Sigmoid colon (tissue), 7 donors: ENCODE measurements around the gene GSE1. TPM values are rescaled to one million over a fixed set of nuclear protein-coding genes. Genes with fewer than 3 reads are reported as not detected.

Experiments used
- DNase-seq: peaks from one replicate; pipeline ENCODE4 v3.0.0-alpha.2; 2019
- H3K27ac ChIP-seq, 4 donors: fragments of 200-600 bp; sonication (generic); one replicate each; pipeline ENCODE4 v1.5.1; 2016 to 2019; ENCODE audit warnings: mild to moderate bottlenecking in 1 of 4
- H3K27me3 ChIP-seq, 3 donors: fragments of 200-600 bp; sonication (generic); one replicate each; pipeline ENCODE4 v1.5.1; 2019; ENCODE audit warnings: mild to moderate bottlenecking in 1 of 3
- H3K36me3 ChIP-seq, 4 donors: fragments of 200-600 bp; sonication (generic); one replicate each; pipeline ENCODE4 v1.5.1; 2016 to 2019
- H3K4me1 ChIP-seq, 4 donors: fragments of 200-600 bp; sonication (generic); one replicate each; pipeline ENCODE4 v1.5.1; 2017 to 2019
- H3K4me3 ChIP-seq, 4 donors: fragments of 200-600 bp; sonication (generic); one replicate each; pipeline ENCODE4 v1.5.1; 2017 to 2019; ENCODE audit warnings: mild to moderate bottlenecking in 2 of 4, moderate library complexity in 1 of 4
- H3K9me3 ChIP-seq, 4 donors: fragments of 200-600 bp in 3 of 4; sonication (generic) in 3 of 4; one replicate each; pipeline versions ENCODE4 v1.5.1 to v1.6.1; 2013 to 2019
- EP300 ChIP-seq, 4 donors: sonication (generic); formaldehyde crosslinking; IDR thresholded peaks; one replicate each; pipeline ENCODE4 v1.6.1; 2017; ENCODE audit warnings: antibody characterized with exemption in 4 of 4
- POLR2A ChIP-seq, 2 donors: fragments of 450-650 bp; IDR thresholded peaks; one replicate each; pipeline ENCODE4 v1.6.1; 2016; ENCODE audit warnings: antibody characterized with exemption in 2 of 2, mild to moderate bottlenecking in 2 of 2, moderate library complexity in 2 of 2
- POLR2AphosphoS5 ChIP-seq, 4 donors: sonication (generic); formaldehyde crosslinking; IDR thresholded peaks; one replicate each; pipeline ENCODE4 v1.6.1; 2017; ENCODE audit warnings: antibody characterized with exemption in 4 of 4
- WGBS, 2 donors: extraction: QIAGEN DNeasy Blood & Tissue Kit; methylation state at CpG; one replicate each; pipeline ENCODE4 v1.1.7; 2013; 5-methylcytosine and 5-hydroxymethylcytosine counted together
- intact Hi-C: fragments of 100-400 bp; cut with DNase I; formaldehyde crosslinking; loops from one replicate; pipeline ENCODE4 v1.15.1; 2023
- polyA plus RNA-seq, 3 donors: library from polyadenylated mRNA; stranded (reverse); fragments of 200-250 nt; gene quantifications; one replicate each; pipeline ENCODE4 v1.2.3, GENCODE V29; 2013
- total RNA-seq, 4 donors: library from RNA; depleted of rRNA; stranded (reverse); fragments of >200 nt; gene quantifications; one replicate each; pipeline ENCODE4 v1.1.0, GENCODE V29; 2016
- TF ChIP-seq, protein P1 (sequence below), 4 experiments: fragments of 450-650 bp in 3 of 4; fragments of 200-600 bp in 1 of 4; IDR thresholded peaks; one replicate each; pipeline ENCODE4 v1.5.1; 2016 to 2019; ENCODE audit warnings: antibody characterized with exemption in 4 of 4, mild to moderate bottlenecking in 3 of 4, moderate library complexity in 2 of 4
- donor health status: healthy with polysubstance abuse.
- donor health status: Bipolar disorder and iron deficiency.
- donor health status: healthy.

GSE1 gene
- total and polyA plus RNA-seq, 7 donors: 12.0 to 76.7 (median 42.5) TPM

- intact Hi-C loops: no loop called here
- 81 to 90% methylated on average over 10 of the region's 10 CpGs for WGBS, 2 donors
- no peaks in the 10 kb centered on the region for H3K9me3 ChIP-seq
- no peak for DNase-seq
- no peaks in the 10 kb centered on the region for H3K36me3 ChIP-seq
- H3K4me1 ChIP-seq: peaks cover 0 to 64% (median 57%) of the 10 kb centered on the region in 4 donors
- H3K27ac ChIP-seq: peak overlapping the region in 3 of 4 donors; percentile 82 to 85 (median 84)
- H3K4me3 ChIP-seq: no peak overlapping the region
- H3K27me3 ChIP-seq: no peaks in the 10 kb centered on the region
- TF ChIP-seq POLR2A (IDR thresholded peaks at IDR 0.05) (no peak), POLR2AphosphoS5 (IDR thresholded peaks at IDR 0.05) (no peak), EP300 (IDR thresholded peaks at IDR 0.05) (no peak)
- TF ChIP-seq, protein P1, sequence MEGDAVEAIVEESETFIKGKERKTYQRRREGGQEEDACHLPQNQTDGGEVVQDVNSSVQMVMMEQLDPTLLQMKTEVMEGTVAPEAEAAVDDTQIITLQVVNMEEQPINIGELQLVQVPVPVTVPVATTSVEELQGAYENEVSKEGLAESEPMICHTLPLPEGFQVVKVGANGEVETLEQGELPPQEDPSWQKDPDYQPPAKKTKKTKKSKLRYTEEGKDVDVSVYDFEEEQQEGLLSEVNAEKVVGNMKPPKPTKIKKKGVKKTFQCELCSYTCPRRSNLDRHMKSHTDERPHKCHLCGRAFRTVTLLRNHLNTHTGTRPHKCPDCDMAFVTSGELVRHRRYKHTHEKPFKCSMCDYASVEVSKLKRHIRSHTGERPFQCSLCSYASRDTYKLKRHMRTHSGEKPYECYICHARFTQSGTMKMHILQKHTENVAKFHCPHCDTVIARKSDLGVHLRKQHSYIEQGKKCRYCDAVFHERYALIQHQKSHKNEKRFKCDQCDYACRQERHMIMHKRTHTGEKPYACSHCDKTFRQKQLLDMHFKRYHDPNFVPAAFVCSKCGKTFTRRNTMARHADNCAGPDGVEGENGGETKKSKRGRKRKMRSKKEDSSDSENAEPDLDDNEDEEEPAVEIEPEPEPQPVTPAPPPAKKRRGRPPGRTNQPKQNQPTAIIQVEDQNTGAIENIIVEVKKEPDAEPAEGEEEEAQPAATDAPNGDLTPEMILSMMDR (IDR thresholded peaks at IDR 0.05): no peak
These were observed 11.9 kb upstream of the GSE1 start for GRCh38 chr16:85601272-85601639.

GRCh38 chr16:85601730-85602401 is 11.3 kb upstream of the GSE1 start:
- no peak overlapping the region for H3K4me3 ChIP-seq
- intact Hi-C loops: no loop called here
- H3K36me3 ChIP-seq: no peaks in the 10 kb centered on the region
- H3K27ac ChIP-seq: peak overlapping the region in 3 of 4 donors; percentile 82 to 85 (median 84)
- WGBS, 2 donors: 80 to 83% methylated on average over 30 of the region's 30 CpGs
- peaks cover 0 to 70% (median 63%) of the 10 kb centered on the region in 4 donors for H3K4me1 ChIP-seq
- H3K27me3 ChIP-seq: no peaks in the 10 kb centered on the region
- TF ChIP-seq POLR2A (IDR thresholded peaks at IDR 0.05) (no peak), EP300 (IDR thresholded peaks at IDR 0.05) (no peak), POLR2AphosphoS5 (IDR thresholded peaks at IDR 0.05) (no peak)
- TF ChIP-seq, protein P1 (IDR thresholded peaks at IDR 0.05): no peak
- peak; percentile 86 for DNase-seq
- H3K9me3 ChIP-seq: no peaks in the 10 kb centered on the region

- Histone ChIP-seq H3K9me3 (no peaks in the 10 kb centered on the region), H3K27me3 (no peaks in the 10 kb centered on the region), H3K4me1 (peaks cover 0 to 77% (median 71%) of the 10 kb centered on the region in 4 donors), H3K27ac (peak overlapping the region in 3 of 4 donors; percentile 82 to 85 (median 84)), H3K36me3 (no peaks in the 10 kb centered on the region), H3K4me3 (no peak overlapping the region)
- intact Hi-C loops: no loop called here
- no peak for TF ChIP-seq POLR2A (IDR thresholded peaks at IDR 0.05)
- no peak for TF ChIP-seq POLR2AphosphoS5 (IDR thresholded peaks at IDR 0.05)
- no peak for TF ChIP-seq EP300 (IDR thresholded peaks at IDR 0.05)
- TF ChIP-seq, protein P1 (IDR thresholded peaks at IDR 0.05): no peak
- DNase-seq: no peak
- WGBS, 2 donors: 71 to 78% methylated on average over 24 of the region's 24 CpGs
These were observed 10.5 kb upstream of the GSE1 start for GRCh38 chr16:85602402-85603202.

DNA sequence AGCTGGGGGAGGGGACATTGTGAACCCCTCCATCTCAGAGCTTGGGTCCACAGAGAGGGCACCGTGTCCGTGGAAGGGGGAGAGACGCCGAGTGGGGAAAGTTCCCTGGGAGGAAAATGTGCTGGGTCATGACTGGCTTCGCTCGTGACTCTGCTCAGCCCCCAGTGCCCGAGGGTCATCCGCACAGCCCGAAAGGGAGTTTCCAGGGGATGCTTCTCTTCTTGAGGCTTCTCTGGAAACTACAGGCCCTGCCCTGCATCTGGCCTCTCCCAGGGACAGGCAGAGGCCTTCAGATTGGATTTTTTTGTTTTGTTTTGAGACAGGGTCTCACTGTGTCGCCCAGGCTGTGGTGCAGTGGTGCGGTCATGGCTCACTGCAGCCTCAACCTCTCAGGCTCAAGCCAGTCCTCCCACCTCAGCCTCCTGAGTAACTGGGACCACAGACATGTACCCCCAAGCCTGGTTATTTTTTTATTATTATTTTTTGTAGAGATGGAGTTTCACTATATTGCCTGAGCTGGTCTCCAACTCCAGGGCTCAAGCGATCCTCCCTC is 9.8 kb upstream of the GSE1 start:
- Histone ChIP-seq H3K4me1 (peaks cover 0 to 84% (median 77%) of the 10 kb centered on the region in 4 donors), H3K27me3 (no peaks in the 10 kb centered on the region), H3K4me3 (no peak overlapping the region), H3K9me3 (no peaks in the 10 kb centered on the region), H3K27ac (peak overlapping the region in 3 of 4 donors; percentile 82 to 85 (median 84)), H3K36me3 (no peaks in the 10 kb centered on the region)
- intact Hi-C loops: no loop called here
- DNase-seq: no peak
- WGBS, 2 donors: 68 to 85% methylated on average over 12 of the region's 12 CpGs
- TF ChIP-seq, protein P1 (IDR thresholded peaks at IDR 0.05): no peak
- TF ChIP-seq EP300 (IDR thresholded peaks at IDR 0.05) (no peak), POLR2A (IDR thresholded peaks at IDR 0.05) (no peak), POLR2AphosphoS5 (IDR thresholded peaks at IDR 0.05) (no peak)
